HG03039 (cell line): ENCODE measurements around the gene CRADD.
"Not testable (repeated sequence)": the region's sequence is repeated elsewhere in the genome, so short reads cannot be mapped to it uniquely, and the experiment has no call there.

Experiments used
- ATAC-seq: cut with Tn5 transposase; IDR thresholded peaks from one replicate; pipeline ENCODE4 v1.9.1; 2021; ENCODE audit warnings: mild to moderate bottlenecking, moderate library complexity; ENCODE audit not compliant: unreplicated experiment

CRADD gene

GRCh38 chr12:93780101-93780641 lies 103.0 kb downstream of the CRADD start:
- no peak for ATAC-seq

- ATAC-seq = not testable (repeated sequence)
Measured at GRCh38 chr12:93780886-93781285, 103.7 kb downstream of the CRADD start.

GRCh38 chr12:93781961-93782360 lies 104.8 kb downstream of the CRADD start:
- not testable (repeated sequence) for ATAC-seq

GRCh38 chr12:93782853-93783252 lies 105.7 kb downstream of the CRADD start:
- ATAC-seq = no peak

GRCh38 chr12:93783832-93784231 lies 106.7 kb downstream of the CRADD start:
- no peak for ATAC-seq

GRCh38 chr12:93784339-93785086 lies 107.3 kb downstream of the CRADD start:
- ATAC-seq = no peak

- no peak for ATAC-seq
Measured at GRCh38 chr12:93785249-93786010, 108.3 kb downstream of the CRADD start.

- ATAC-seq = no peak
Measured at GRCh38 chr12:93786656-93787397, 109.7 kb downstream of the CRADD start.

- no peak for ATAC-seq
Measured at GRCh38 chr12:93788853-93789252, 111.7 kb downstream of the CRADD start.

GRCh38 chr12:93789767-93790166 lies 112.6 kb downstream of the CRADD start:
- no peak for ATAC-seq

- no peak for ATAC-seq
Measured at GRCh38 chr12:93790472-93791152, 113.4 kb downstream of the CRADD start.

- ATAC-seq = no peak
Measured at GRCh38 chr12:93793007-93793406, 115.8 kb downstream of the CRADD start.

- ATAC-seq = no peak
Measured at GRCh38 chr12:93793983-93794382, 116.8 kb downstream of the CRADD start.

- no peak for ATAC-seq
Measured at GRCh38 chr12:93794738-93795137, 117.6 kb downstream of the CRADD start.

GRCh38 chr12:93795352-93795751 lies 118.2 kb downstream of the CRADD start:
- ATAC-seq = no peak

- ATAC-seq = no peak
Measured at GRCh38 chr12:93796729-93797128, 119.6 kb downstream of the CRADD start.

GRCh38 chr12:93798279-93799151 lies 121.3 kb downstream of the CRADD start:
- no peak for ATAC-seq

GRCh38 chr12:93801666-93802065 lies 124.5 kb downstream of the CRADD start:
- ATAC-seq = not testable (repeated sequence)

- ATAC-seq = no peak
Measured at GRCh38 chr12:93802293-93802692, 125.1 kb downstream of the CRADD start.
